HCT116 (cell line): ENCODE results near the gene CCDC124. TPM values are rescaled to one million over a fixed set of nuclear protein-coding genes. Genes with fewer than 3 reads are reported as not detected.

ENCODE experiments used
- ATAC-seq: fragments of 200-7000 bp; cut with Tn5 transposase; 2 replicates; pipeline ENCODE4 v1.9.1; 2020; ENCODE audit warnings: mild to moderate bottlenecking, moderate library complexity
- BruUV-seq: library from RNA; stranded (reverse); fragments of 400-500 nt; replicated peaks from 2 replicates; lab custom pipeline; 2021; lab: Mats Ljungman, UMichigan
- CTCF ChIA-PET: fragments of 300-600 bp; sonication (Branson Sonifier 250); formaldehyde crosslinking; loops from one replicate; lab custom pipeline; 2021; ENCODE audit warnings: antibody characterized with exemption; lab: Charles Lee
- POLR2A ChIA-PET: fragments of 300-600, 350-600 bp; sonication (Branson Sonifier 250); formaldehyde crosslinking; loops from one replicate; lab custom pipeline; 2021; ENCODE audit warnings: antibody characterized with exemption; lab: Charles Lee
- RAD21 ChIA-PET, 2 experiments: fragments of 300-600 bp; sonication (Branson Sonifier 250); formaldehyde crosslinking; loops; one replicate each; lab custom pipeline; 2023; ENCODE audit warnings: low total read pairs in 2 of 2; ENCODE audit not compliant: uncharacterized antibody in 2 of 2, unreplicated experiment in 2 of 2, low non-redundant PET in 1 of 2; lab: Charles Lee
- DNase-seq: peaks from one replicate; pipeline ENCODE4 v3.0.0-alpha.2; 2010; ENCODE audit warnings: low read depth, low spot score
- H2AFZ ChIP-seq: fragments of 200-600 bp; shearing (Covaris generic), sonication (generic); 2 replicates; pipeline ENCODE4 v1.6.1; 2017; ENCODE audit warnings: low read depth, mixed run types, mixed read lengths, antibody characterized with exemption, low read length; ENCODE audit not compliant: poor library complexity, severe bottlenecking
- H3K27ac ChIP-seq: 2 replicates; pipeline ENCODE4 v1.5.1; 2012; ENCODE audit warnings: low read depth, low read length
- H3K27me3 ChIP-seq: fragments of 200-600 bp; sonication (generic); 2 replicates; pipeline ENCODE4 v1.6.1; 2016; ENCODE audit warnings: mixed run types, low read length, mixed read lengths; ENCODE audit not compliant: insufficient read depth
- H3K36me3 ChIP-seq, 2 experiments: fragments of 200-500 bp in 1 of 2; fragments of 200-600 bp in 1 of 2; sonication (Bioruptor generic) in 1 of 2; sonication (generic) in 1 of 2; 2 replicates each; pipeline versions ENCODE4 v1.5.1 to v1.6.1; 2014 to 2016; ENCODE audit warnings: low read length in 2 of 2, inconsistent platforms in 1 of 2, mixed read lengths in 1 of 2, mixed run types in 1 of 2; ENCODE audit not compliant: insufficient read depth in 2 of 2, control insufficient read depth in 1 of 2
- H3K4me1 ChIP-seq, 2 experiments: fragments of 200-600 bp in 1 of 2; sonication (generic) in 1 of 2; 2 replicates each; pipeline versions ENCODE4 v1.5.1 to v1.6.1; 2012 to 2017; ENCODE audit warnings: low read length in 2 of 2, inconsistent platforms in 1 of 2, mild to moderate bottlenecking in 1 of 2, mixed read lengths in 1 of 2, mixed run types in 1 of 2, moderate library complexity in 1 of 2; ENCODE audit not compliant: insufficient read depth in 2 of 2, control insufficient read depth in 1 of 2
- H3K4me2 ChIP-seq: fragments of 200-600 bp; sonication (generic); 2 replicates; pipeline ENCODE4 v1.6.1; 2017; ENCODE audit warnings: mixed run types, low read length, mixed read lengths
- H3K4me3 ChIP-seq, 2 experiments: fragments of 200-600 bp in 1 of 2; sonication (generic) in 1 of 2; replicated peaks in 1 of 2; 2 replicates each; pipeline ENCODE4 v1.5.1; 2011 to 2016; ENCODE audit warnings: low read length in 2 of 2, control low read depth in 1 of 2, low read depth in 1 of 2, mild to moderate bottlenecking in 1 of 2, mixed read lengths in 1 of 2, mixed run types in 1 of 2
- H3K79me2 ChIP-seq: fragments of 200-600 bp; sonication (generic); 2 replicates; pipeline ENCODE4 v1.6.1; 2017; ENCODE audit warnings: mild to moderate bottlenecking, mixed run types, low read length, moderate library complexity, mixed read lengths; ENCODE audit not compliant: insufficient read depth
- H3K9ac ChIP-seq: fragments of 200-600 bp; sonication (generic); 2 replicates; pipeline ENCODE4 v1.6.1; 2016; ENCODE audit warnings: low read length, mixed read lengths
- H3K9me2 ChIP-seq: fragments of 200-600 bp; sonication (generic), shearing (Covaris generic); 2 replicates; pipeline ENCODE4 v1.6.1; 2017; ENCODE audit warnings: mixed run types, mild to moderate bottlenecking, moderate library complexity; ENCODE audit not compliant: insufficient read depth
- H3K9me3 ChIP-seq, 2 experiments: fragments of 200-500 bp in 1 of 2; fragments of 200-600 bp in 1 of 2; sonication (Bioruptor generic) in 1 of 2; sonication (generic) in 1 of 2; 2 replicates each; pipeline ENCODE4 v1.6.1; 2014 to 2017; ENCODE audit warnings: low read length in 2 of 2, mixed read lengths in 2 of 2, inconsistent platforms in 1 of 2, low read depth in 1 of 2, mild to moderate bottlenecking in 1 of 2, mixed run types in 1 of 2, moderate library complexity in 1 of 2; ENCODE audit not compliant: control insufficient read depth in 1 of 2, insufficient read depth in 1 of 2
- H4K20me1 ChIP-seq: fragments of 200-600 bp; sonication (generic), shearing (Covaris generic); 2 replicates; pipeline ENCODE4 v1.6.1; 2017; ENCODE audit warnings: mixed run types, mild to moderate bottlenecking, moderate library complexity; ENCODE audit not compliant: insufficient read depth
- CTCF ChIP-seq, 3 experiments: fragments of 200-600 bp in 1 of 3; sonication (generic) in 1 of 3; IDR thresholded peaks in 2 of 3; conservative IDR thresholded peaks in 1 of 3; 2 replicates each; pipeline ENCODE4 v1.5.1; 2012 to 2017; ENCODE audit warnings: low read depth in 2 of 3, low read length in 2 of 3, antibody characterized with exemption in 1 of 3, borderline replicate concordance in 1 of 3, control low read depth in 1 of 3, mild to moderate bottlenecking in 1 of 3, mixed read lengths in 1 of 3, mixed run types in 1 of 3, moderate library complexity in 1 of 3; ENCODE audit not compliant: insufficient read depth in 1 of 3
- EZH2 ChIP-seq: fragments of 200-600 bp; sonication (generic); IDR thresholded peaks from 2 replicates; pipeline ENCODE4 v1.6.1; 2017; ENCODE audit warnings: antibody characterized with exemption, mixed run types
- FOSL1 ChIP-seq: IDR thresholded peaks from 2 replicates; pipeline ENCODE4 v1.6.1; 2012; ENCODE audit warnings: low read depth
- JUND ChIP-seq: IDR thresholded peaks from 2 replicates; pipeline ENCODE4 v1.6.1; 2012
- POLR2A ChIP-seq: IDR thresholded peaks from 2 replicates; pipeline ENCODE4 v1.7.0; 2011; ENCODE audit warnings: borderline replicate concordance; ENCODE audit not compliant: insufficient read depth, insufficient read length; ENCODE audit errors: extremely low read depth
- POLR2AphosphoS5 ChIP-seq: IDR thresholded peaks from 2 replicates; pipeline ENCODE4 v1.6.1; 2011; ENCODE audit warnings: mild to moderate bottlenecking, low read depth, low read length, moderate library complexity
- SP1 ChIP-seq: IDR thresholded peaks from 2 replicates; pipeline ENCODE4 v1.6.1; 2012; ENCODE audit warnings: low read depth
- ZFX ChIP-seq: fragments of 450-650 bp; IDR thresholded peaks from 2 replicates; pipeline ENCODE4 v1.6.1; 2017
- intact Hi-C: fragments of 100-400 bp; cut with micrococcal nuclease; formaldehyde crosslinking; loops from 2 replicates; pipeline ENCODE4 v1.10.0; 2022
- total RNA-seq: library from RNA; stranded (reverse); gene quantifications from one replicate; pipeline ENCODE4 v1.2.1, GENCODE V29; 2021; ENCODE audit not compliant: unreplicated experiment

The CCDC124 gene
- total RNA-seq, 1 experiment from 2014 or later = 177 TPM

GRCh38 chr19:17946965-17947784, 14.4 kb downstream of the CCDC124 start:
- DNase-seq = no peak

More at GRCh38 chr19:17946965-17947784, 14.4 kb downstream of the CCDC124 start:
- Histone ChIP-seq H3K9ac (peak overlapping the region; percentile 74), H3K4me1 (peaks cover 34 to 67% of the 10 kb centered on the region in 2 experiments)
- peak; percentile 42 for ATAC-seq
- RAD21 ChIA-PET = interaction anchor here in 1 of 2 experiments (0.6 to 1.0 kb wide), 2 partner anchors 50 to 110 kb away, joined by 4 read pairs; no protein-coding TSS in a partner anchor
- TF ChIP-seq EZH2 (no peak), SP1 (no peak), POLR2A (peak; percentile 12), FOSL1 (no peak), POLR2AphosphoS5 (0 out of 2 replicates have a peak, but pooled peaks have one; percentile 7), JUND (no peak), ZFX (peak; percentile 27; the same call in 1 of the 2 replicates), CTCF (IDR thresholded peaks at IDR 0.05 in 2 of 3, conservative IDR thresholded peaks at IDR 0.05 in 1 of 3; ENCODE audit: borderline replicate concordance in 1 of 3, insufficient read depth in 1 of 3, low read depth in 2 of 3, low read length in 2 of 3) (no peak)
- TF ChIP-seq, all 23 proteins: peak for 3
- CTCF ChIA-PET = interaction anchor here (0.5 to 2.6 kb wide), 15 partner anchors 9 to 306 kb away, joined by 3 to 18 read pairs (median 4); partner anchors contain the start of genes CCDC124 and RPL18A
- Histone ChIP-seq H3K9me3 (no peaks in the 10 kb centered on the region), H3K79me2 (no peaks in the 10 kb centered on the region), H3K36me3 (peaks cover 6 to 12% of the 10 kb centered on the region in 2 experiments; a peak in 1 of 4 replicates), H4K20me1 (no peaks in the 10 kb centered on the region), H3K9me2 (no peaks in the 10 kb centered on the region), H3K4me2 (peak overlapping the region; percentile 88), H2AFZ (no peak overlapping the region), H3K27me3 (no peaks in the 10 kb centered on the region), H3K4me3 (peak overlapping the region; percentile 44 to 62), H3K27ac (peak overlapping the region; percentile 64)
- intact Hi-C loops = loop anchor here (2.0 to 5.0 kb wide), 2 partner anchors 50 to 110 kb away; no protein-coding TSS in a partner anchor
- BruUV-seq = no TSS peak
- POLR2A ChIA-PET = interaction anchor here (0.6 to 1.6 kb wide), 10 partner anchors 10 to 353 kb away, joined by 3 to 9 read pairs (median 4); no protein-coding TSS in a partner anchor
